A204.1 (cell line): Measurements from ENCODE around the gene HOXB5.
A peak's percentile ranks its signal among the peaks of the same experiment; 100 is the strongest.

Experiments used
- FAIRE-seq: peaks from 2 replicates; lab custom pipeline; 2012; peaks lifted over from hg19 to GRCh38; lab: Jason Lieb, UNC

Gene HOXB5

DNA sequence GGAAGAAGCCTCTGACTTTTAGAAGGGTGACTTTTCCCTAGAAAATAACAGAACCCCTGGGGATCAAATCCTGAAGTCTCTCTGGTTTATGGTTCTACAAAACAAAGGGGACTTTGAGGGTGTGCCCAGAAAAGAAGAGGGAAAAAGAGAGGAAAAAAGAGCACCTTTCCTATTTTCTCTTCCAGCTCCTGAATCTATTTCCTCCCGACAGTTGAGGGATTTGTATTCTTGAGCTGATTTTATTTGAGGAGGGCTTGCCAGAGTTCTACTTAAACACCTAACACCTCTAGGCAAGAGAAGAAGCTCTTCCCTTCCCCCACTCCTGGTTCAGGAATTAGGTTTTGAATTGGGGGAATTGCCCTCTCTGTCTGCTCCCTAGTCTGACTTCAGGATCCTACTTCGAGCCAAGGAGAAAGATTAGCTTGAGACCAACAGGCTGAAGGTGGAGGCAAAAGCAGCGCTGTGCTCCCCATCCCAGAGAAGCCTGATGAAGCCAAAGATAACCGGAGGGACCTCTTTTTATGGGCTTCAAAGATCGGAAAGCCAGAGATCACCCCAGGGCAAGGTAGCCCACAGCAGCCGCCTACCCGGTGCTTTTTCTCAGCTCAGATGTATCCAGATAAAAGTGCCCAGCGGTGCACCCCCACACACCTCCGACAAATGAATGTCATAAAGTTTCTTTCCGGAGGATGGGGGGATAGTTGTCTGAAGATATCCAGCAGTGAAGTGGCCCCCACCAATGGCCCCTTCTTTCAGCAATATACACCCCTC, 4.3 kb downstream of the HOXB5 start:
- FAIRE-seq, result no peak

DNA sequence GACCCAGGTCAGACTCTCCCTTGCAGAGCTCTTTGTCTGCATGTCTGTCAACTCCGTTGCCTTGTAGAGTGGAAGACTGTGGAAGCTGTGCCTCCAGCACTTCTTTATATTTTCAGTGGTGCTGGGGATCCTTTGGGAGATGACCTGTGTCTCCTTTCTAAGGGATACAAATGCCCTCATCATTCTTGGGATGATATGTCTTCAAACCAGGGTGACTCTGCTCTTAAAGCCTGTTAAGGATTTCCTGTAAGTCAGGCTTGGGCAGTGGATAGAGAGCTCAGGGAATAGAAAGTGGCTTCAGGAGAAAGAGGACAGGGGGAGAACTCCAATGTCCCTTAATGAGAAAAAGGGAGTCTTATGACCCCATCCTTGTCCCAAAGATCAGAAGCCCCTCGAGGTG, 5.1 kb downstream of the HOXB5 start:
- no peak for FAIRE-seq

DNA sequence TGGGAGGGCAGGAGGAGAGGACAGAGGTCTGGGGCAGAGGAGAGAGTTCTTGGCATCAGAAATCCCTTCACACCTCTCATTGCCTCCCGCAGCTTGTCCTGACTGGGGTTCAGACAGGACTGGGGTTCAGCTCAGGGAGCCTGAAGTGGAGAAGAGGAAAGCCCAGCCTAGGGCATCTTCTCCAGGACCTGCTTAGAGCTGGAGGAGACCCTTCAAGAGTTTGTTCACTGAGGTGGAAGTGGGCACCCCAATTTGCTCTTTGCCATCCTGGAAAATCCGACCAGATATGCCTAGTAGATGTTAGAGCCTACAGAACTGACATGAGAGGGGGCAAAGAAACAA, 5.5 kb downstream of the HOXB5 start:
- FAIRE-seq, result no peak

DNA sequence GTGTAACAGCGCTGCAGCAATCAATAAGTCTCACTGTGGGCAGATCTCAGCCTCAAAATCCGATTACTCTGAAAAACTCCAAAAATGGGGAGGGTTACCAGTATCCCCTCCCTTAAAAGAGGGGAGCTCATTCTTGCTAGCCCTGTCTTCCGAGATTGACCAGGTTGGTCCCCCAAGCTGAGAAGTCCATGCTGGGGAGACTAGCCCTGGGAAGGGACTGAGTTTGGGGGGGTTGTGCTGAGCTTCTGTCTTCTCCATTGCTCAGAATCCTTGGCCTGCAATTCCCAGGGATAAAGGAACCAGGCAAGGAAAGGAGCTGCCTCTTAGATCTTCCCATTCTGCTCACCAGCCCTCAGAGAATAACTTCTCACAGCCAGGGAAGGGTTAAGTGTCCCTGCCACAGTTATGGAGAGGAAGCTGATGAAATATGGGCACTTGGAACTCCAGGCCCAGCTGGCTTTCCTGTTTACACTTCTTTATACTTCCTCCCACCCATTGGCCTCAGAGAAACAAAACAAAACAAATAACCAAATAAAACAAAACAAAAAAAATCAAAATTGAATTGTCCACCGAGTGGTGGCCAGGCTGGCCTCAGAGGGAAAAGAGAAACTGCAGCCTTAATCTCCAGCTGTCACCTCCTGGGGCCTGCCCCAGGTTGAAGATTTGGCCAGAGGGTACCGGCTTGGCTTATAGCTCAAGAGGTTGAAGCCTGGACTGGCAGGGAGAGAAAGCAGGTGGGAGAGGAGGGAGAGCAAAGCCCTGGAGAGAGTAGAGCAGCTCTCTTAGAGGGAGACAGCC, 6.1 kb downstream of the HOXB5 start:
- no peak for FAIRE-seq

DNA sequence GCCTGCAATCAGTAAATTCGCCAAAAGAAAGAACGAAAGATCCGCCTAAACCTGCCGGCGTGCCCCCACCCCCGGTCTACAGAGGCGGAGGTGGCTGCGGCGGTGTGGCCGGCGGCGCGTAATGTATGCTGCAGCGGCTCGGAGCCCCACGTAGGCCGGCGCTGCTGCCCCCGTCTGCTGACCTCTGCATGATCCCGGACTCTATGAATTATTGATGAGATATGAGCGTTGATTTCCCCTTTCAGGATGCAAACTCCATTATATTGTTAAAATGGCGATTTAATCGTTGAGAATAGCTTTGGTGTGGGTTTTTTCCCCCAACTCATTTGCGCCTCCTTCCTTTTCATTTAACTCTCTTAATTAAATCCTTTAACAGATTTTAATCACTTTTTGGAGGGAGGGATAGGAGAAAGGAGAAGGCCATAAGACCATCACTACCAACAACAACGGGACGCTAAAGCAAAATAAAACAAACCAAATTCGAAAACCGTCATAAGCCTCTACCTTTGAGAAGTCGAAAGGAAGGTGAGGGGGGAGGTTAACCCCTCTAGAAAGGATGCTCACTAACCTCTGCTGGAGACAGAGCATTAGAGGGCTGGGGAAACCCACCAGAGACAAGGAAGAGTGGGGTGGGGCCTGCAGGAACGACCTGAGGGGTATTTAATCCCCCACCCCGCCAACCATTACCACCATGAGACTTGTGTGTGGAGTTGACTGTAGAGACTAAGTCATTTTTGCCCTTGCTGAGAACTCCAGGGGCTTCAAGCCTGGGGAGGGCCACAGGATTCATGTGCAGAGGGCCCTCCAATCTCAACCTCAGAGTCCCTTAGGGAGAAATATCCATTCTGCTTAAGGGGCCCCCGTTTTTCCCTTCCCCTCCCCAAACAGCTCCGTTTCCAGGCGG, 7.0 kb downstream of the HOXB5 start:
- FAIRE-seq, result no peak

DNA sequence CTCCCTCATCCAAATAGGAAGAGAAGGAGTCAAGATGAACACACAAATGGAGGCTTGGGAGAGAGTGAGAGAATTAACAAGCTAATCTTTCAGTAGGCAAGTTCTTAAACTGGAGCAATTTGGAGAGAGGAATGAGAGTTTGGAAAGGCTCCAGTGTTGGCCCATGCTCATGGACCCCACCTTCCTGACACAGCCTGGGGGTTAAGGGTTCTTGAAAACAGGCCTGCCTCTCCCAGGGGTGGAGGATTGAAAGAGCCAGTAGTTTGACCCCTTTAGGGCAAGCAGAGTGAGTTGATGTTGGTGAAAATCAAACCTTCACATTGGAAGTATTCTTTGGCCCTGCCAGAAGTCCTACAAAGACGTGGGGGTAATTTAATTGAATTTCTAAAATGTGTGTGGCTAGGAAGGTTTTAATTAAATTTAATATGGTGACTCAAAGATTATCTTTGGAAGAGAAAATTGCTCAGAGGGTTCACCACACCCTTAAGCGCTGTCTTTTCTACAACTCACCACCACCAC, 9.3 kb downstream of the HOXB5 start:
- no peak for FAIRE-seq

DNA sequence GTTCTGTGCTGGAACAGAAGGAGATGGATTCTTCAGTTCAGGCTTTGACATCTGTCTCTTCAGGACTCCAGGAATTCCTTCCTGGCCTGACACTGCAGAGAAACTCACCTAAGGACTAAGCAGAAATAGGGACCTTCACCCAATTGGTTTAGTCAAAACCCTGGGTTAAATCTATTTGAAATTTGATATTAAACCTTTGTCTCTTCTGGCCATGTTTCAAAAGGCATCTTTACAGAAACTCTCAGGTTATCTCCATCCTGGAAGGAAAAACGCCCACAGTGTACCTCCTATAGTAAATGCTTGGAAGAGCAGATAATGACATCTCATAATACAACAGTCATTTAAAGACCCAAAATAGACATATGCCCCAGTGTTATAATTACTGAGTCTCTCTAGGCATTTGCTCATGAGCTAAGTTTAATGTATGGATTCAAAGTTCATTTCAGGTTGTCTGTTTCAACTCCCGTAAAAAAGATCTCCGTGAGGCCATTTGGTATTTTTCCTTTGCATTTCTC, 9.8 kb downstream of the HOXB5 start:
- no peak for FAIRE-seq

DNA sequence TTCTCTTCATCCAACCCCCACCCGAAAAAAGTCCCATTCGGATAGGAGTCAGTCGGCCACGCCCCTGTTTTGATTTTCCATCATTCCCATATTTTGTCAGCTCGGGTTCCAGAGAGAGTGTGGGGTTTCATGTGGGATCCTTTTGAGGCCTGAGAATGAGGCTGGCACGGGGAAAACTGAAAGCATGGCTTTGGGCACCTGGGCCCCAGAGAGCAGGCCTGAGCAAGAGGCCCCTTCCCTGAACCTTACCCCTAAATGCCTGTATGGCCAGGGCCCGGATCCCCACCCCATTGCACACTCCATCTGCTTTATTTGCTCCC, 10.9 kb downstream of the HOXB5 start:
- FAIRE-seq, result no peak

DNA sequence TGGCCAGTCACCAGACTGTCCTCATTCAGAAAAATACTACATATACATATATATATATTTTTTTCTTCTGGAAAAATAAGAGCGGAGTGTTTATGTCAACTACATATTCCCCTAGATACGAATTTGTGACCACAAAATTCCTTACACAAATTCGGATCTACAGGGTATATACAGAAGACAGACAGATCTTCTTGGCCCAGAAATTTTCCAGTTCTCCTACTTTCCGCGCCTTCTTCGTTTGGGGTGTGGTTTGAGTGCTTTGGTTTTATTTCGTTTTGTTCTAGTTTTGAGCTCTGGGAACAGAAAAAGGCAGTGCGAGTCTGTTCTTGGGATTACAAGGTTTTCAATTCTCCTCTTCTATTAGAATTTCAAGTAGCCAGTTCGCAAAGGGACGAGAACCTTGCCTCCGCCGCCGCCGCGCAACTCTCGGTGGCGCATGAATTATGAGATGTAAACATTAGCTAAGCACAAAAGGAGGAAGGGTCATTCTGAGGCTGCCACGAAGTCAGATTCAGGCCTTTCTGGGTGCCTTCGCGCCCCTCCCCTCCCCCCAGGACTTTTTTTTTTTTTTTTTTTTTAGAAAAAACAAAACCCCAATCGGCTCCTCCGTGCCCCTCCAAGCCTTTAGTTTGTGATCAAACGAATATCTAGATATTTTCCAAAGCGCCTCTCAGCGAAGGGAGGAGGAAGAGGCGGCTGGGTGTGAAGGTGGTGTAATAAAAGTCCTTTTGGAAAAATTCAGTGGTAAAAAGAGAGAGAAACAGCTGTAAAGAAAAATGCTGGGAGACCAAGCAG, 13.6 kb downstream of the HOXB5 start:
- FAIRE-seq, result no peak

DNA sequence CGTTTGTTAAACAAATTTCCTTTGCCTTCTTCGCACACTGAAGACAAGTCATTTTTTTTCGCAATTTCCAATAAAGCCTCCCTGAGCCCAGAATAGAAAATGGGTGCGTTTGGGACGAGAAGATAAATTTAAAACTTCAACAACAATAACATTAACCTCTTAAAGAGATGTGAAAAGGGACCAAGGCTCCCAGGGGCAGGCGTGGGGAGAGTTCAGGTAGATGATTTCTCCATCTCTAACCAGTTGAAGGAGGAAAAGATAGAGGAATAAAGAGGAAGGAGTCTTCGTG, 14.2 kb downstream of the HOXB5 start:
- FAIRE-seq, result no peak

DNA sequence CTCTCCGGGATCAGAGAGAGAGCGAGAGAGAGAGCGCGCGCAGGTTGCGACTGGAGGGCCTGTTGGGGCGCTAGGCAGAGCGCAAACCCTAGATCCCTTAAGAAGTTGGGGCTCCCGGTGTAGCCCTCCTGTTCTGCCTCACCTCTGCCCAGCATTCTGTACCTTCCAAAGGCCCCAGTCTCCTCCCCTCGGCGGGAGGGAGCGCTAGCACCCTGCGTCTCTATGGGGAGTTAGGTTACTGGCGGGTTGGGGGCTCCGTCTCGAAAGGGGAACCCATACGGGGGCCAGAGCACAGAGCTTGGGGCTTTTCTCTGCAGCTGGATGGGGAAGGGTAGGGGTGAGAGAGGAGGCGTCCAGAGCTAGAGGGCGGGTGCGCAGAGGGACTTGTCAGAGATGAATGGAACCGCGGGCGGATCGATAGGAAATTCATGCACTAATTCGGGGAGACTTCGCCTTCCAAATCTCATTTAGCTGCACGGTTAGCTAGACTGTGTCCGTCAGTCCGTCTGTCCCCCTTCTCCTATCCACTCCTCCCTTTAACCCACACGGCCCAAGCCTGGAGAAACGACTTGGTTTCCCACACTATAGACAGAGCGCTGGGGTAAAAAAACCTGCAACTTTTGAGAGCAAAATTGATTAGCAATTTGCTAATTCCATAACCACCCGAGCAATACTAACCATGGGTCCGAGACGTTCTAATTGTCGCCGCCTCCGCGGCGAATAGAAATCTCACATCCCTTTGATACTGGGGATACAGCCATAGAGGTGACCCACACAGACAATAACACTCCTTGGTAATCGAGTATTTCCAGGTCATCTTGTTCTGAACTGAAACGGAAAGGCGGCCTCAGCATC, 14.7 kb downstream of the HOXB5 start:
- no peak for FAIRE-seq

DNA sequence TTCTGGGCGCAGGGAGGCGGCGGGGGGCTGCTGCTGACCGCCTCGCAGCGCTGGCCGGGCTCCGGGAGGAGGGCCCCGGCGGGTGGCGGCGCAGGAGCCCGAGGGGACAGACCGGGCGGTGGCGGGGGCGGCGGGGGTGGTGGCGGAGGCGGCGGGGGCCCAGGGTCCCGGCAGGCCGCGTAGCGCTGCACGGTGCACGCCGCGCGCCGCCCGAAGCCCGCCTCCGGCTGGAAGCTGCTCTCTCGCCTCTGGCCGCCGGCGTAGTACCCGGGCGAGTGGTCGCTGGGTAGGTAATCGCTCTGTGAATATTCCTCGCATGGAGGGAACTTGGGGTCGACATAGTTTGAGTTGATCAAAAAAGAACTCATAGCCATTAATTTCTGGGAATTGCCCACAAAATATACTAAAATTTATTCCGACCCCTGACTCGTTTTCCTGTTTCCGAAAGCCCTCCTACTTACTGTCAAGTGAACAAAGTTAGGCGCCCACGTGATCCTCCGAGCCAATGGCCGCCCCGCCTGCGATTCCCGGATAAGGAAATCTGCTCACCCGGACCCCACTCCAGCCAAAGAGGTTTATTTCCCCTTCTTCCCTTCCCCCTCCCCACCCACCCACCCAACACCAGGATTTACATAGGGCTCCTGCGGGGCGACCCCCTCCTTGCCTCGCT, 15.5 kb downstream of the HOXB5 start, which contains the start of gene HOXB4:
HOXB4 (minus strand) TSS at position 405 of the 670 bp plus-strand sequence; CDS start at position 374, 31 bp downstream.
- FAIRE-seq, result peak; percentile 66

DNA sequence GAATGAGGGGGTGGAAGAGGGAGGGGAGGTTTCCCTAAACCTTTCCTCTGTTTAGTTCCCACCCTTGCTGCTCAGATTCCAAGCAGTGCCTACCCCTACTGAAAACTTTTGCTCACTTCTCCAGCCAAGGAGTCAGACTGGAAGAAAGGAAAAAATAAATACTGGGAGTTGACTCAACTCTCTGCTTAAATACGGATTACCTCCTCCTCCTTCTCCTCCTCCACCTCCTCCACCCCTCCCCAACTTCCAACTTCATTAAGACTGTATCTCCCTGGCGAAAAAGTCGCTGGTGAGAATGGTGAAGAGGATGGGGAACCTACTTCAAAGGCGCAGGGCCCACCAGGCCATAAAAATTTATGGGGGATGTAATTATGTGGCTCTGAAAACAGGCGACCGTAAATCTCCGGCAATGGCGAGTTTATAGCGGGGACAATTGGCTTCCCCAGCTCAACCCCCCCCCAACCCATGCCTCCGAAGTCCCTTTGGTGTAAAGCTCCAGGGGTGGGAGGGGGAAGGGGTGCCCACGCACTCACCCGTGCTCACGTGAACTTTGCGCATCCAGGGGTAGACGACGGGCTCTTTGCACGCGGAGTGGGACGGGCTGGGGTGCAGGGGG, 16.1 kb downstream of the HOXB5 start:
- FAIRE-seq, result no peak

DNA sequence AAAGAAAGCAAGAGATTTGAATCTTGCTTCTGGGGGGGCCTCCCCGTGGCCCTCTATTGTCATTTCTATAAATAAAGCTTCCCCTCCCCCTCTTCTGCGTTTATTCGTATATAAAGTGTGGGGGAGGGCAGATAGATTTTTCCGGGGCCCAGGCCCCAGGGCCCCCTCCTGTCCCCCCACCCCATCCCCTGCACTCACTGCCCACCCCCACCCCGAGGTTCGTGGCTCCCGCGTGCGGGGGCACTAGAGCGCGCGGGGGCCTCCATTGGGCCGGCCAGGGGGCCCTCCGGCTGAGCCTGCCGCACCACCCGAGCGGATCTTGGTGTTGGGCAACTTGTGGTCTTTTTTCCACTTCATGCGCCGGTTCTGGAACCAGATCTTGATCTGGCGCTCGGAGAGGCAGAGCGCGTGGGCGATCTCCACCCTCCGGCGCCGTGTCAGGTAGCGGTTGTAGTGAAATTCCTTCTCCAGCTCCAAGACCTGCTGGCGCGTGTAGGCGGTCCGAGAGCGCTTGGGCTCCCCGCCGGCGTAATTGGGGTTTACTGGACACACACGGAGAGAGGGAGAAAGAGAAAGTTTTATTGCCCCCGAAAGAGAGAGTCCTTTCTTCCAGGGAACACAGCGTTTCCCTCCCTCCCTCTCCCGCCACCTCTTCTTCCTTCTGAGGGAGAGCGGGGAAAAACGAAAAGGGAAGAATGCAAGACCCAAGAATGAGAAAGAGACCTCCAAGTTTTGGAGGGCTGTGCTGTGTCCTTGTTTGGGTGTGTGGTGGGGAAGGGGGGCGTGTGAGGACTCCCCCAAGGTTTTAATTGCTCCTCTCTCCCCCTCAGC, 16.9 kb downstream of the HOXB5 start:
- peak; percentile 72 for FAIRE-seq

DNA sequence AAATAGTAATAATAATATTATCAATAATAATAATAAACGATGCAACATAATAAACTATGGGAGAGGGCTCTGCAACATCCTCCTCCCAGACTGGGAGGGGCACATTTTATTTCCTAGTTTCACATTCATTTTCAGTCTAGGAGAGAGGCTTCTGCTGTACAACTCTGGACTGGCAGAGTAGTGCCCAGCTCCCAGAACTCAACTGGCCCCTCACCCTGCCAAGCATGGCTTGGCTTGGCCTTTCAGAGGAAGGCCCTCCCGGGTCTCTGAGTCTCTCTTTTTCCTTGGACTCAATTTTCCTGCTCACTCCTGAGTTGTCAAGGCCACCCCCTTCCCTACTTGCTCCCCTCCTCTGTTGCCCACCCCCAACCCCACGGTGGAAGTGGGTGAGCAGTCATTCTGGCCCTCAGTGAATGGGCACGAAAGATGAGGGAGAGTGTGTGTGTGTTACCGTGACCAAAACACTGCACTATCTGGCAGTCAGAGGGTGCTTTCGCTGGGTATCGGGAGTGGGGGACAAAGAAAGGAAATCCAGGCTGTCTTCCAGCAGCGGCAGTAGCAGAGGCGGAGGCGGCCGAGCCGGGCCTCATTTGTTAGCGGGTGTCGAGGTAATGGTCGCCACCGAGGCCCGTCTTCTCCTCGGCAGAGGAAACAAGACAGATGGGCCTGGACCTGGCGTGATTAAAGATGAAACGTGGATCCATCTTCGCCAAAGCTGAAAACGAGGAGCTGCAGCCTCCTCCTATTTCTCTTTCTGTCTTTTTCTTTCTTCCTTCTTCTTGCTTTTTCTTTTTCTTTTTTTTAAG, 17.7 kb downstream of the HOXB5 start:
- no peak for FAIRE-seq

DNA sequence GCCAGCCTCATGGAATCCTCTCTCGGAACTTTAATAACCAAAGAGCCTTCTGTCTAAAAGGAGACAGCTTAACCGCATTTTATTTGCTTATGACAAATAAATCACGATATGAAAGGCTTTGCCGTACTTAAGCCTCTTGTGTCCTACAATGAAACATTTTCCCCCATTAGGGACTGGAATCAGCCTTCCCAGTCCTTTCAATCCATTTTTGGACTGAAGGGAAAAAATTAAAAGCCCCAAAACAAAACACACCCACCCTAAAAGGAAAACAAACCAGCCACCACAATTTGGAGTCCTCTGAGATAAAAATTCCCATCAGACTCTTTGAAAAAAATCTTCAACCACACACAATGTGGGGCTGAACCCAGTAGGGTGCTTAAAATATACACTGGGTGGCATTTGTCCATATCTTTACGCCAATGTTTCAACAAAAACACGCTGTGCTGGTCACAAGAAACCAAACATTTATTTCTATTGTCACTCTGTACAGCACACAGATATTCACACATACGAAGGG, 18.5 kb downstream of the HOXB5 start:
- no peak for FAIRE-seq

DNA sequence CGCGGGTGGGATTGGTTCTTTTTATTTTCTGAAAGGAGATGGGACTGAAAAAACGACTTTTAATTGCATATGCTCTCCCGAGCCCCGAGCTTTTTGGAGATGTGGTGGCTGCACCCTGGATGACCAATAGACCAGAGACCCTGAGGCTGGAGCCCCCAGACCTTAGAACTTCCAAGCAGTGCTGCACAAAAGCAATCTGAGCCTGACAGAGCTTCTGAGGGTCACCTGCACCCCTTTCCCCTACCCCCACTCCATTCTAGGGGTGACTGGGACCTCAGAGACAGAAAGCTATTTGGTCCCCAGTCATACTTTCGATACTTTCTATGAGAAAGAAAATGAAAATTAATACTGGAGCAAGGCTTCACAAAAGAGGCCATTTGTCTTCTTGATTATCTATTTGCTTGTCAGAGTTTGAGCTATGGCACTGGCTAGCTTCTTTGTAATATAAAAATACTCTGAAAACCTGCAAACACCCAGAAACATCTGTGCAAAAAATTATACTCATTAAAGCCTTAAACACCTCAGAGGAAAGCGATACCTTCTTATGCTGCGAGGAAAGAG, 19.0 kb downstream of the HOXB5 start:
- FAIRE-seq, result no peak
